Activated CD4-positive, alpha-beta T cell treated with anti-CD3 and anti-CD28 coated beads, Interleukin-2, amount 10 ng/mL, durations not matched to agents 24 days and 14 days (primary cell): ENCODE data around the gene INPP5J. TPM values are rescaled to one million over a fixed set of nuclear protein-coding genes. Genes with fewer than 3 reads are reported as not detected.
A peak's percentile ranks its signal among the peaks of the same experiment; 100 is the strongest.
"Not testable (repeated sequence)": the region's sequence is repeated elsewhere in the genome, so short reads cannot be mapped to it uniquely, and the experiment has no call there.

ENCODE experiments used
- DNase-seq: peaks from one replicate; pipeline ENCODE4 v3.0.0; 2022
- H3K27ac Mint-ChIP-seq: one replicate; pipeline ENCODE4 v1.8.0; 2022; ENCODE audit warnings: mild to moderate bottlenecking, mixed read lengths
- H3K27me3 Mint-ChIP-seq: one replicate; pipeline ENCODE4 v1.8.0; 2022; ENCODE audit warnings: mixed read lengths
- H3K36me3 Mint-ChIP-seq: one replicate; pipeline ENCODE4 v1.8.0; 2022; ENCODE audit warnings: low read depth, mild to moderate bottlenecking, mixed read lengths
- H3K4me1 Mint-ChIP-seq: one replicate; pipeline ENCODE4 v1.8.0; 2021; ENCODE audit warnings: mixed read lengths
- H3K4me3 Mint-ChIP-seq: one replicate; pipeline ENCODE4 v1.8.0; 2022; ENCODE audit warnings: mild to moderate bottlenecking, moderate library complexity, mixed read lengths
- H3K9me3 Mint-ChIP-seq: one replicate; pipeline ENCODE4 v1.8.0; 2021; ENCODE audit warnings: mixed read lengths
- intact Hi-C: fragments of 100-400 bp; cut with micrococcal nuclease; formaldehyde crosslinking; loops from one replicate; pipeline ENCODE4 v1.15.1; 2023
- total RNA-seq: library from RNA; stranded (reverse); gene quantifications from 2 replicates; pipeline ENCODE4 v1.2.3, GENCODE V29; 2022

INPP5J gene
- total RNA-seq, 1 donor from 2014 or later, result 0.26 TPM

GRCh38 chr22:31093086-31093850 lies 29.5 kb upstream of the INPP5J start:
- Mint-ChIP-seq H3K36me3 (peaks cover 4% of the 10 kb centered on the region), H3K4me3 (no peak overlapping the region), H3K4me1 (peaks cover 2% of the 10 kb centered on the region), H3K9me3 (no peaks in the 10 kb centered on the region), H3K27ac (no peak overlapping the region), H3K27me3 (no peaks in the 10 kb centered on the region)
- no peak for DNase-seq
- intact Hi-C loops, result no loop called here

GRCh38 chr22:31094021-31094551 lies 28.7 kb upstream of the INPP5J start:
- no peaks in the 10 kb centered on the region for H3K9me3 Mint-ChIP-seq
- H3K4me3 Mint-ChIP-seq, result no peak overlapping the region
- peaks cover 3% of the 10 kb centered on the region for H3K36me3 Mint-ChIP-seq
- intact Hi-C loops, result no loop called here
- DNase-seq, result no peak
- H3K27ac Mint-ChIP-seq, result no peak overlapping the region
- H3K4me1 Mint-ChIP-seq, result peaks cover under 1% of the 10 kb centered on the region
- H3K27me3 Mint-ChIP-seq, result no peaks in the 10 kb centered on the region

DNA sequence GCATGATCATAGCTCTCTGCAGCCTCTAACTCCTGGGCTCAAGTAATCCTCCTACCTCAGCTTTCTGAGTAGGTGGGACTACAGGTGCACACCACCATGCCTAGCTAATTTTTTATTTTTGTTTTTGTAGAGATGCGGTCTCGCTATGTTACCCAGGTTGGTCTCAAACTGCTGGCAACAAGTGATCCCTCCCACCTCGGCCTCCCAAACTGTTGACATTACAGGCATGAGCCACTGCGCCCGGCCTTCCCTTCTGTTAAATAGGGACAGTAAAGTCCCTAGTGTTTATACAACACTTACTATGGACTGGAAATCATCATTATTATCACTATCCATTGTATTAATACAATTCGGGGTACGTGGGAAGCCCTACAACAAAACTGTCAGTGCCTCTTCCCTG lies 28.0 kb upstream of the INPP5J start:
- intact Hi-C loops, result no loop called here
- Mint-ChIP-seq H3K36me3 (peaks cover 3% of the 10 kb centered on the region), H3K9me3 (no peaks in the 10 kb centered on the region), H3K27me3 (no peaks in the 10 kb centered on the region), H3K4me1 (no peaks in the 10 kb centered on the region), H3K4me3 (no peak overlapping the region), H3K27ac (no peak overlapping the region)
- DNase-seq, result no peak

DNA sequence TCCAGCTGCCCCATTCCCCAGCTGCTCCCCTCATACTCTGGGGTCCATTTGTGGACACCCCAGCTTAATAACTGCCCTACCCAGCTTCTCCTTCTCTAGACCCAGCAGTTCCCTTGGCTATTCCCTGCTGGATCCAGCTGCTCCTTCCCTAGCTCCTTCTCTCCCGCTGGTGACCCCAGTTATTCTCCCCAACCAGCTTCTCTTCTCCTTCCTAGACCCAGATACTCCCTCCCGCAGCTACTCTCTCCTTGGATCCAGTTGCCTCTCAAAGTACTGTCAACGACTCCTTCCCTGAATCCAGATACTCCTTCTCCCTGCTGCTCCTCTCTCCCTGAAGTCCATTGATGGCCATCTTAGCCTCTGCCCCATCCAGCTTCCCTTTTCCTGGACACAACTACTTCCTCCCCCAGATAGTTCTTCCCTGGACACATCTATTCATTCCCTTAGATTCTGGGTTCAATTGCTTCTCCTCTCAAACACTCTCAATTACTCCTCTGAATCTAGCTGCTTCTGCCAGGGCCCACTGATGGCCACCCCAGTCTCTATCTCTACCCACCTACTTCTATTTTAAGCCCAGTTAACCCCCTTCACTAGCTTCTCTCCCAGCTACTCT lies 27.0 kb upstream of the INPP5J start:
- no peaks in the 10 kb centered on the region for H3K4me1 Mint-ChIP-seq
- peaks cover 3% of the 10 kb centered on the region for H3K36me3 Mint-ChIP-seq
- H3K27ac Mint-ChIP-seq, result no peak overlapping the region
- no peak for DNase-seq
- no peaks in the 10 kb centered on the region for H3K27me3 Mint-ChIP-seq
- H3K9me3 Mint-ChIP-seq, result no peaks in the 10 kb centered on the region
- H3K4me3 Mint-ChIP-seq, result no peak overlapping the region
- intact Hi-C loops, result no loop called here

GRCh38 chr22:31096657-31097279 lies 26.0 kb upstream of the INPP5J start:
- Mint-ChIP-seq H3K36me3 (peaks cover 4% of the 10 kb centered on the region), H3K4me3 (no peak overlapping the region), H3K9me3 (no peaks in the 10 kb centered on the region), H3K4me1 (no peaks in the 10 kb centered on the region), H3K27me3 (no peaks in the 10 kb centered on the region), H3K27ac (no peak overlapping the region)
- DNase-seq, result no peak
- intact Hi-C loops, result no loop called here

DNA sequence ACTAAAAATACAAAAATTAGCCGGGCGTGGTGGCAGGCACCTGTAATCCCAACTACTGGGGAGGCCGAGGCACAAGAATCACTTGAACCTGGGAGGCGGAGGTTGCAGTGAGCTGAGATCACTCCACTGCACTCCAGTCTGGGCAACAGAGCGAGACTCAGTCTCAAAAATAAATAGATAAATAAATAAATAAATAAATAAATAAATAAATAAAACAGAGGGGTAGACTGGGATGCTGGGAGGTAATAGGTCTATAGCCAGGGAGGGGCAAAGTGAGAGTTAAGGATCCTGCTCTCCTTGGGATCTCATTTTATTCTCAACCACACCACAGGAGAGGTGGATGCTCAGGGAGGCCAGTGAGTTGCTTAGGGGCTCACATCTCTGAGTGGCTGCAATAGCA lies 25.2 kb upstream of the INPP5J start:
- intact Hi-C loops, H3K27ac Mint-ChIP-seq, H3K27me3 Mint-ChIP-seq, H3K9me3 Mint-ChIP-seq, H3K36me3 Mint-ChIP-seq, H3K4me3 Mint-ChIP-seq, H3K4me1 Mint-ChIP-seq, DNase-seq: not testable (repeated sequence)

- intact Hi-C loops, result no loop called here
- no peak overlapping the region for H3K27ac Mint-ChIP-seq
- H3K36me3 Mint-ChIP-seq, result peaks cover 4% of the 10 kb centered on the region
These were observed 24.7 kb upstream of the INPP5J start for GRCh38 chr22:31097941-31098631.

GRCh38 chr22:31098632-31099110 lies 24.1 kb upstream of the INPP5J start:
- no peaks in the 10 kb centered on the region for H3K4me1 Mint-ChIP-seq

More at GRCh38 chr22:31097941-31098631, 24.7 kb upstream of the INPP5J start:
- Mint-ChIP-seq H3K4me1 (no peaks in the 10 kb centered on the region), H3K27me3 (no peaks in the 10 kb centered on the region), H3K9me3 (no peaks in the 10 kb centered on the region), H3K4me3 (no peak overlapping the region)
- no peak for DNase-seq

GRCh38 chr22:31099386-31099785 lies 23.4 kb upstream of the INPP5J start:
- Mint-ChIP-seq H3K27ac (no peak overlapping the region), H3K4me3 (no peak overlapping the region), H3K4me1 (no peaks in the 10 kb centered on the region), H3K36me3 (peaks cover 4% of the 10 kb centered on the region), H3K27me3 (no peaks in the 10 kb centered on the region), H3K9me3 (no peaks in the 10 kb centered on the region)
- intact Hi-C loops, result no loop called here
- DNase-seq, result no peak

More at GRCh38 chr22:31098632-31099110, 24.1 kb upstream of the INPP5J start:
- Mint-ChIP-seq H3K27ac (no peak overlapping the region), H3K4me3 (no peak overlapping the region), H3K27me3 (no peaks in the 10 kb centered on the region), H3K9me3 (no peaks in the 10 kb centered on the region), H3K36me3 (peaks cover 4% of the 10 kb centered on the region)
- intact Hi-C loops, result no loop called here
- no peak for DNase-seq

- H3K4me1 Mint-ChIP-seq, result no peaks in the 10 kb centered on the region
- H3K36me3 Mint-ChIP-seq, result peaks cover 4% of the 10 kb centered on the region
- H3K27me3 Mint-ChIP-seq, result no peaks in the 10 kb centered on the region
- DNase-seq, result no peak
- intact Hi-C loops, result no loop called here
- H3K9me3 Mint-ChIP-seq, result no peaks in the 10 kb centered on the region
- H3K4me3 Mint-ChIP-seq, result no peak overlapping the region
- H3K27ac Mint-ChIP-seq, result no peak overlapping the region
These were observed 22.7 kb upstream of the INPP5J start for GRCh38 chr22:31099841-31100761.

- no peaks in the 10 kb centered on the region for H3K27me3 Mint-ChIP-seq
- no peaks in the 10 kb centered on the region for H3K4me1 Mint-ChIP-seq
- H3K36me3 Mint-ChIP-seq, result peaks cover 2% of the 10 kb centered on the region
- no peak overlapping the region for H3K27ac Mint-ChIP-seq
- H3K4me3 Mint-ChIP-seq, result no peak overlapping the region
- no peaks in the 10 kb centered on the region for H3K9me3 Mint-ChIP-seq
- DNase-seq, result no peak
- intact Hi-C loops, result no loop called here
These were observed 21.8 kb upstream of the INPP5J start for GRCh38 chr22:31100762-31101525.

DNA sequence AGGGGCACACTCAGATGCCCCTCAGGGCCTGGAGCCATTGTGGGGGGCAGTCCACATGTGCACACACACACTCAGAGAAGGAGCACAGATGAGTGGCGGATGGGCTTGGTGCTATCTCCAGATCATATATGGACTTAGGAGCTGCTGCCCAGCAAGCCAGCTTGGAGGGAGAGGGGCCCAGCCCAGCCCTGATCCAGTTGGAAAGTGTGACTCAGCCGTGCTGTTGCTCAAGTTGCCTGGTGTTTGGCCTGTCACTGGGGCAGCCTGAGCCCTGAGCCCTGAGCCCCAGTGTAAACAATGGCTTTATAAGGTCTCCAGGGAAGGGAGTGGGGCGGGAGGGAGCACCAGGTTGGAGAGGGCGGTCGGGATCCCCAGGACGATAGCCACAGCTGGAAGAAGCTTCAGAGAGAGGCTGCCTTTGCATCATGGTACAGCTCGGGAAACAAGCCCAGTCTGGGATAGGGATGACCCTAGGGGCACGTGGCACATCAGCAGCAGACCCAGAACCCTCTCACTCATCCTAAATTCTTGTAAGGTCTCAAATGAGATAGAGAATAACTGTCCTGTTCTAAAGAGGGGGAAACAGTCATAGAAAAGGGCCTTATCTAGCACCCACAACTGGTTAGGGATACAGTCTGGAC lies 20.2 kb upstream of the INPP5J start:
- Mint-ChIP-seq H3K4me1 (peaks cover 5% of the 10 kb centered on the region), H3K36me3 (peaks cover 1% of the 10 kb centered on the region), H3K27ac (peak overlapping the region; percentile 36), H3K9me3 (no peaks in the 10 kb centered on the region), H3K27me3 (no peaks in the 10 kb centered on the region), H3K4me3 (no peak overlapping the region)
- no peak for DNase-seq
- intact Hi-C loops, result no loop called here
